HG02852 (cell line): ENCODE measurements around the gene PARP6.

Experiments
- ATAC-seq: cut with Tn5 transposase; IDR thresholded peaks from one replicate; pipeline ENCODE4 v1.9.1; 2021; ENCODE audit warnings: mild to moderate bottlenecking, moderate library complexity; ENCODE audit not compliant: unreplicated experiment

The PARP6 gene

DNA sequence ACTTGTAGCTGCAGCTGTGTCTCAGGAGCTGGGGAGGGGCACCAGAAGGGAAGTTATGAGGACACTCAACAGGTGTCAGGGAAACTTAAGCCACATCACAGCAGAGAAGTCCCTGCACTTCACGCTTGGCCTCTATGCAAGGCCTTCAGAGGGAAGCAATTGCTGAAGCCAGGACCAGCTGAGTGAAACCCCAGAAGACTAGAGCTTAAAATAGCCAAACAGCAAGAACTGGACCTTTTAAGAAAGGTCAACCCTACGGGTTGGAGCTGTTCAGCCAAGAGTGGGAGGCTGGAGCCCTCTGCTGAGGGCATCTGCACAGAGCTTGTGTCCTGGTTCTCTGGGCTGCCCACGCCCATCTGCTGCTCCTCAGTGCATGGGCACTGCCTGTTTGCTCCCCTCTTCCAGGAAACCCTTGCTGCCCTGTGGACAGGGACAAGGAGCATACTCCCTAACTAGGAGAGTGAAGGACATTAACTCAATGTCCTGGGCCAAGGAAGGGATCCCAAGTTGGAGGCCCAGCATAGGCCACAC lies 70.9 kb downstream of the PARP6 start:
- no peak for ATAC-seq

DNA sequence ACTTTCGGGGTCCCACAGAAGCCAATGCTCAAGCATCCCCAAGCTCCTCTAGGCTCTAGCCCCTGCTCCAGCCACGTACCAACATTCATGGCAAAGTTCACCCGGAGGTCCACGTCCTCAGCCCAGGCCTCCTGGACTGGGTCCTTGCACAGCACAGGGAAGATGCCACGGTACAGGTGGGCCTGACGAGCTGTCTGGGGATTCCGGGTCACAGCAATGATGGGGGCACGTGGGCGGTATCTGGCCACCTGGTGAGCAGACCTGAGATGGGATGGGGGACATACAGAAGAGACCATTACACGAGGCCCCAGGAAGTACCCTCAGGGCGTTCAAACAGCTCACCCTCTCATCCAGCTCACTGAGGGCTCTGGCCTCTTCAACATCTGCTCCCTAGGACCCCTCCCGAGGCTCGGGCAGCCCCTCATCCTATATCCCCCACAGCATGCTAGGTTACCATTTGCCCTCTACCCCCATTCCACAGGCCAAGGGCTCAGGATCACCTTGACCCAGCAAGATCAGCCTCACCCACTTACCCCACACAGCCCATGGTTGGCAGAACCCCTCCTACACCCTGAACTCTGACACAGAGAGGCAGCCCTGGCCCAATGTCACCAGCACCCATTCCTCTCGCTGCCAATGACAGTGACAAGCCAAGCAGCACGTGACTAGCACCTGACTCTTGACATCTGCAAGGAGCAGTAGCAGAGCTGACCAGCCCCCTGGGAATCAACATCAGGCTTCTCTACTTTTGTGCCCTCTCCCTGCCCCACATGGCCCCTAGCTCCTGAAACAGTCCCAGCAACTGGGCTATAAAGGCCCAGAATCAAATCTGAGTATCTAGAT lies 71.7 kb downstream of the PARP6 start:
- ATAC-seq, result no peak

DNA sequence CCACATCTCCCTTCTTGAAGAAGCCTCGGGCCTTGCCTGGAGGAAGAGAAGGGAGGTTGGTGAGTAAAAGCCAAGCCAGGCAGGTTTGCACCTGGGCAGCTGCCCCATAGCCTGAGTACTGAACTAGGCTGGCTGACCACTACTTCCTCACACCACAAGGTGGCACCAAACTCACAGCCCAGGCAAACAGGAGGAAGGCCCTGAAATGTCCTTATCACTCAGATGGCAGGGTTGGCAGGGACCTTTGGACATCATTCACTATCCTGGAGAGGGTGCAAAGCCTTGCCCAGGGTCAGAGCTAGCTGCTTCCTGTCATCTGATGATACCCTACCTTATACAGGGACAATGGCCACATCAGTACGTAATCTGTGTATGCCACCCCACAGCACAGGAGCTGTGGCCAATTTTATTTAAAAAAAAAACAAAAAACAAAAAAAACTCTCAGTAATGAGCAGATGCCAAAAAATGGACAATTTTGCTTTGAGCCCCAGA lies 72.6 kb downstream of the PARP6 start:
- no peak for ATAC-seq

DNA sequence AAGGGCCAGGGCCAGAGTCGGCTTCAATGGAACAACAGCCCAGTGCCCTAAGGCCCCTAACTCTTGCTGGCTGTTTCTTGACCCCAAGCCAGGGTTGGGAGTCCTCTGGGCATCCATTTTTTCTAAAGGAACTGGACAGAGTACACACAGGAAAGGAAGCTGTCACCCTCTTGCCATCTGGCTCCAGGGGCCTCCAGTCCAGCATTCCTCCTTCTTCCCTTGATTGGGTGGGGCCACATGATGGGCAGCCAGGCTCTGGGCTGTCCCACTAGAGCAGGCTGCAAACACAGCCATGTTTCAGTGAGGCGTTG lies 73.2 kb downstream of the PARP6 start:
- no peak for ATAC-seq

DNA sequence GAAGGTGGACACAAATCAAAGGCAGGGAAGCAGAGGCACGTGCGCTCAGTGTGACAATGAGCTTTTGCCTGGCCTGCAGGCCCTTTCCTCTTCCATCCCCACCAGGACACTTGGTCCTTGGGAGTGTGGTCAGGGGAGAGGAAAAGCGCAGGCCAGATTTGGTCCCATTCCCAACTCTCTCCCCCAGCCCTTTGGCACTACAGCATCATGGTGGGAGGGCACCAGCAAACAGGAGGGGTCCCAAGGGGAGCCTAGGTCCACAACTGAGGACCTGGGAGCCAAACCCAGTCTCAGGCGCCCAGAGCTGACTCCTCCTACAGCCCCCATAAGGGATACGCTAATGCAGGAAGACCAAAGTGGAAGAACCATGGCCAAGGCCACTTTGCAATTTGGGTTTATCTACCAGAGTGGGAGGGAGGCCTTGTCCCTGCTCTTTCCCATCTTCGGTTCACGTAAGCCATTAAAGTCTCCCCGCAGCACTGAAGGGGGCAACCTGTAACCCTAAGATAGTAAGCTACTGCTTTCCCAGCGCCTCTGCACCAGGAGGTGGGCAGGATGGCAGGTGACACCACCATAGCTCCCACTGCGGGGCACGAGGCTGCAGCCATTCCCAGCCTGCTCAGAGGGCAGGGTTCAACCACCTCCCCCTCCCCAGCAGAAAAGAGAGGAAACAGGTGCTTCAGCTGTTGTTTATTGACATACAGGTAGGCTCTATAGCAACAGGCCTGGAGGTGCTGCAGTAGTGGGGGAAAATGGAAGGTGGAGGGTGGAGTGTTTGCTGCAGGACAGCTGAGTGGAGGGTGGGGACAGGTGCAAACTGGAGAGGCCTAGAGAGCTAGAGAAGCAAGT lies 73.8 kb downstream of the PARP6 start:
- no peak for ATAC-seq

DNA sequence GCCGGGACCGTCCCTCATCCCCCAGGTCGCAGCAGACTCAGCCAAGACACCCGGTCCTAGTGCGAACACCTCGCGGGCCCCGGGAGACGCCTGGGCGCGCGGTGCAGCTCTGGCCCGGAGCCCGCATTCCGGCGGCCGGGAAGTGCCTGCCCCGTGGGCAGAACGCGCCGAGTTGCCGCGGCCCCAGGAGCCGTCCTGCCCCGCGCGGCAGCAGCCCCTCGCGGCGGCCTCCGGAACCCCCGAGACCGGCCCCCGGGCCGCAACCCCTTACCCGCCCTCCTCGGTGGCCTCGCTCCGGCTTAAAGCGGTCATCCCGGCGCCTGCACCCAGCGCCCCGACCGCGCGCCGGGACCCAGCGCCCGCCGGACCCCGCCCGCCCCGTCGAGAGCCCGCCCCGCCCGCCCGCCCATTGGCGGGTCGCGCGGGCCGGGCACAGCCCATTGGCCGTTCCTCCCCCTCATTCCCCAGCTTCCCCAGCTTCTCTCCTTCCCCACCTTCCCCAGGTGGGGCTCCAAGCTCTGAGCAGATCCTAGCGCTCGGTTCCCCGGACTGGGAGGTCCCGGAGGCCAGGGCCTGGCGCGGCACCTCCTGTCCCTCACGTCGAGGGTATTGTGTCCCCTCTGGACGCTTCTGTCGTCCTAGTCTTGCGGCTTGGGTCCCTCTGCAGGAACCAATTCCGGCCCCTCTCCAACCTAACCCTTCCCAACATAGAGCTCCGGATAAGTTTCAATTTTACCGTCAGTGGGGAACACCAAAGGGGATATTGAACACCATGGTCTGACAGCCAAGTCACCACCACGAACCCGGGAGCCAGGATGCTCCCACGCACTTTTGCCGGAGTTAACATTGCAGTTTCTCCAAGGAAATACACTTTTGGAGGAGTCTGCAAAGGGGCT lies 74.6 kb downstream of the PARP6 start, which contains the start of gene GRAMD2A:
Gene GRAMD2A, minus strand, starts transcription at position 328 of the 896 bp plus-strand sequence.
- ATAC-seq, result no peak

DNA sequence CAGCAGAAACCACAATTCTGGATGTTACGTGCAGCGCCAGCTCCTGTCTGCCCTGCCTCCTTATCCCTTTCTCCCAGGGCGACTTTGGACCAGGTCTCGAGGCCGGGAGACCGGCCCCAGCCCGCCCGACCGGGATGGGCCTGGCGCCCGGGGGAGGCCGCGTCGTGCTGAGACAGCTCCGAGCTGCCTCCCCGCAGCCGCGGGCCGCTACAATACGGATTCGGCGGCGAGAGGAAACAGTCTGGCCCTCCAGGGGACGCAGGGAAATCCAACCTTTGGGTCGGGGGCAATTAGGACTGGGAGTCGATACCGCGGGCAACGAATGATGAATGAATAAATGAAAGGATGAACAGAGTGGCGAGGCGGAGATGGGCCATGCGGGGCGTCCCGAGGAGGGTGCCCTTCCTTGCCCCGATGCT lies 75.3 kb downstream of the PARP6 start:
- ATAC-seq, result no peak

DNA sequence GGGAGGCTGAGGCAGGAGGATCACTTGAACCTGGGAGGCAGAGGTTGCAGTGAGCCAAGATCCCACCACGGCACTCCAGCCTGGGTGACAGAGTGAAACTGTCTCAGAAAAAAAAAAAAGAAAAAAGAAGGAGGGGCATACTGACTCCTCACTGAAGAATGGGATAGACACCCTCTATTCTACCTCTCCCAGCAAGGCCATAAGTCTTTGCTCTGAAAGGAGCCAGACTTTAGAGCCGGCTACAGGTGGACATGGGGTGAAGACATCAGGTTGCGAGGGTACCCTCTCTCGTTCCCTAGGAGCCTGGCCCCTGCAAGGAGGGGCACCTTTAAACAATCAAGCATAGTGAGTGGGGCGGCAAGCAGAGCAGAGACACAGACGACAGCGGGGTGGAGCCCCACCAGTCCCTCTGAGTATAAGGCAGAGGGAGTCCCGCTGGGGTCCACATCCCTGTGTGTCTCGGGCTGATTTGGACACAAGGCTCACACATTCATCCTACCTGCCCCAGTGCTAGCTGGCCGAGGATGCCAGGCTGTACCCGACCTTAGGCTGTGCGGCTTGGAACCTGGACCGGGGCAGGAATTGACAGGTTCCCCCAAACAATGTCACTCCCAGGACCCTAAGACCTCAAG lies 75.8 kb downstream of the PARP6 start:
- no peak for ATAC-seq

DNA sequence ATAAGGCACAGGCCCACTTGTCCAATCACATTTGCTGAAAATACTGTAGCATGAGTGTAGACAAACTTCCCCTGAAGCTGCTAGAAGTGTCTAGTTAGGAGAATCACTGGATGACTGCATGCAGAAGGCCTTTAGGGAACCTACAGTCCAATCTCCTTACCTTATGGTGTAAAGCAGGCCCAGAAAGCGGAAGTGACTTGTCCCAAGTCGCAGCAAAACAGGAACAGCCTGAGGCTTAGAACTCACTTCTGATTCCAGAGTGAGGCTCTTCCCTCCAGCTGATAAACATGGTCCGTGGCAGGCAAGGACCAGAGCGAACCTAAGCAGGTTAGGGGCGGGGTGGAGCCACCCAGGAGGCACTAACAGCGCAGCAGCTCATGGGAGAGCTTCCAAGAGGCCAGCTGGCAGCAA lies 77.2 kb downstream of the PARP6 start:
- no peak for ATAC-seq

DNA sequence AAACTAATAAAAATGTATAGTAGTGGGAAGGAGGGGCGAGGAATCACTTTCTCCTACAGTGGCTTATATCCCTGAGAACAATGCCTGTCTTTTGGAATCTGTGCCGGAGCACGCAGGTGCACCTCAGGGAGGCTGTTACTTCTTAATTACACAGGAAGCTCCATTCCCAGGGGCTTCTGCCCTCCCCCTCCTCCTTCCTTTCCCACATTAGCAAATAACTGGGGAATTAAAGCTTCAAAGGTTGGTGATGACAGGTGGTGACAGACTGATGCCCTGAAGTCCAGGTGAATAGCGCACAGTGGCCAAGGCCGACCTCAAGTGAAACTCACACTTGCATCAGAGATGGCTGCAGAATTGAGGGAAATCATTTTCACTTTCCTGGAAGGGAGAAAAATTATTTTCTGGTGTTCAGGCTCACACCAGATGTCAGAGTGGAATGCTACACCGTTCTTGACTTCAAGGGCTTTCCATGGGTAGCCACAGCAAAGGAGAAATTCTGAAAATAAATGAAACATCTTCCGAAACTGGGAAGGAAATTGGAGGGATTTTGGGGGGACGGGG lies 78.4 kb downstream of the PARP6 start:
- no peak for ATAC-seq

DNA sequence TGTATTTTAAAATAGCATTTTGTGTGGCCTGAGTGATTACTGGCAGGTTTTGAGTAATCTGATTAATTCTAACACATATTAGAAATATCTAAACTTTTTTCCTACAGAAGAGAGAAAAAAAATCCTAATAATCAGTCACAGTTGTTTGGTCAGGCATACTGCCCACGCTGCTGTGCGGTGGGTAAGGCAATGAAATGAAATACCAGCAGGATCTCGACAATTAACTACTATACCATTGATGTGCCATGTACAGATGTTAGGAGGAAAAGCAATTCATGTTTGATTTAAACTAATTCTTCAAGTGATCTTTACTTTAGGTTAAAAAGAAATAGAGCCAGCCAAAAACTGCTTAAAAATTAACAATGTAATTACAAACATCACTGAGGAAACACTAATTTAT lies 79.9 kb downstream of the PARP6 start:
- no peak for ATAC-seq
